ENCODE results near the gene COL8A2. TPM values are rescaled to one million over a fixed set of nuclear protein-coding genes. Genes with fewer than 3 reads are reported as not detected.

COL8A2 gene
- total RNA-seq, 2 experiments from 2014 or later = 0.05 to 0.06 TPM

DNA sequence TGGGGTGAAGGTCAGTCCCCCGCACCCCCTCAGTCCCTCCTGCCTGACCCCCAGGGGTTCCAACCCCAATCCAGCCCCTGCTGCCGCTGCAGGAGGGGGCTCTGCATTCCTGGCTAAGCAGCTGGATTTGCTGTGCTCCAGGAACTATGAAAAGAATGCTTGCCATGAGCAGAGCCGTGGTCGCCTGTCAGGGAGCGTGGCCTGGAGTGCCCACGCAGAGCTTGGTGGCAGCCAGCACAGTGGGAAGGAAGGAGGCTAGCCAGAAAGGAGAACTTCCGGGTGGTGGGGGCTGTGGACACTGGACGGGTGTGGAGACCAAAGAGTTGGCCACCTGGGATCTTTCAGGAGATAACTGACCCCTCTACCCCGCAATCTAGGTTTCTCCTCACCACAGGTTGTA is 5.6 kb downstream of the COL8A2 start:
- intact Hi-C loops (cut with DNase I, micrococcal nuclease) = no loop called here
- POLR2A ChIA-PET = no interaction called here
- H3K4me1 Mint-ChIP-seq (ENCODE audit: low read depth) = peaks cover 15% of the 10 kb centered on the region
- ATAC-seq (ENCODE audit: poor library complexity) = no peak
- H3K27me3 ChIP-seq (ENCODE audit: control insufficient read depth in 1 of 2, insufficient read depth in 2 of 2, low read length in 2 of 2) = peaks cover 10 to 11% of the 10 kb centered on the region in 2 experiments
- H3K36me3 ChIP-seq (ENCODE audit: insufficient read depth, low read length) = no peaks in the 10 kb centered on the region
- no peak for DNase-seq
- H3K4me3 Mint-ChIP-seq = no peak overlapping the region
- no peak overlapping the region for H3K4me3 ChIP-seq (ENCODE audit: low read length)
- TF ChIP-seq, protein P1, sequence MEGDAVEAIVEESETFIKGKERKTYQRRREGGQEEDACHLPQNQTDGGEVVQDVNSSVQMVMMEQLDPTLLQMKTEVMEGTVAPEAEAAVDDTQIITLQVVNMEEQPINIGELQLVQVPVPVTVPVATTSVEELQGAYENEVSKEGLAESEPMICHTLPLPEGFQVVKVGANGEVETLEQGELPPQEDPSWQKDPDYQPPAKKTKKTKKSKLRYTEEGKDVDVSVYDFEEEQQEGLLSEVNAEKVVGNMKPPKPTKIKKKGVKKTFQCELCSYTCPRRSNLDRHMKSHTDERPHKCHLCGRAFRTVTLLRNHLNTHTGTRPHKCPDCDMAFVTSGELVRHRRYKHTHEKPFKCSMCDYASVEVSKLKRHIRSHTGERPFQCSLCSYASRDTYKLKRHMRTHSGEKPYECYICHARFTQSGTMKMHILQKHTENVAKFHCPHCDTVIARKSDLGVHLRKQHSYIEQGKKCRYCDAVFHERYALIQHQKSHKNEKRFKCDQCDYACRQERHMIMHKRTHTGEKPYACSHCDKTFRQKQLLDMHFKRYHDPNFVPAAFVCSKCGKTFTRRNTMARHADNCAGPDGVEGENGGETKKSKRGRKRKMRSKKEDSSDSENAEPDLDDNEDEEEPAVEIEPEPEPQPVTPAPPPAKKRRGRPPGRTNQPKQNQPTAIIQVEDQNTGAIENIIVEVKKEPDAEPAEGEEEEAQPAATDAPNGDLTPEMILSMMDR (IDR thresholded peaks at IDR 0.05) = no peak
- no peaks in the 10 kb centered on the region for H3K36me3 Mint-ChIP-seq (ENCODE audit: low read depth)
- H3K27me3 Mint-ChIP-seq = peaks cover 38% of the 10 kb centered on the region
- H3K9me3 Mint-ChIP-seq = no peaks in the 10 kb centered on the region
- H3K27ac Mint-ChIP-seq = no peak overlapping the region
- H3K9me3 ChIP-seq (ENCODE audit: control insufficient read depth in 1 of 2, insufficient read depth in 1 of 2, low read length in 2 of 2) = no peaks in the 10 kb centered on the region
- CTCF ChIA-PET = interaction anchor here (1.5 kb wide), 1 partner anchor 15 kb away, joined by 3 read pairs; no protein-coding TSS in a partner anchor
- no peak overlapping the region for H3K27ac ChIP-seq (ENCODE audit: low read depth in 1 of 2, low read length in 2 of 2)
- peaks cover 6% of the 10 kb centered on the region for H3K4me1 ChIP-seq (ENCODE audit: insufficient read depth, low read length)

DNA sequence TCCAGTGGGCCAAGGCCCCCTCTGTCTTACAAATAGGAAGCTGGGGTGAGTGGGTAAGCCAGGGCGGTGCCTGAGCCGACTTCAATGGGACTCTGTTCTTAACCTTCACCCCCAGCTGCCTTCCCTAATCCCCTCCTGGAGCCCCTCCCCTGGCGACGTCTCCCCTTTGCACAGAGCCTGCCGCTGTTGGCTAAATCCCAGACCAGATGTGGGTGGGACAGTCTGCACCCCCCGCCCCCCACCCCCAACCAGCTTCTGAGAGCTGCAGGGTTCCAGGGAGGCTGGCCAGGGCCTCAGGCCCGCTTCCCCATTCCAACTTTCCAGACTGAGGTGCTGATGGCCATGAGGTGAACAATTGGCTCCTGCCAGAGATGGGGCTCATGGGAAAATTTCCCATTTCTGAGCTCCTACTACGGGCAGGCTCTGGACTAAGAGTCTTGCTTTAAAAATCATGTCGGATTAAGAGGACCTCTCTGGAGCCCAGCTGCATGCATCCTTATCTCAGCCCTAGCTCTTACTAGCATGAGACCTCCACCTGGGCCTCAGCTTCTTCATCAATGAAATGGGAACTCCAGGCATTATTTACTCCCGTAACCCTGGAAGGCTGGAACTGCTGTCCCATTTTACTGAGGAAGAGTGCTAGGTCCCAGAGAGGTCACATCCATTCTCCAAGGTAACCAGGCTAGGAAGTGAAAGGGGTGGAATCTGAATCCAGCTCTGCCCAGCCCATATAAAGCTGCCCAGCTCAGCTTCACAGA is 6.4 kb downstream of the COL8A2 start:
- TF ChIP-seq, protein P1 (IDR thresholded peaks at IDR 0.05) = no peak
- DNase-seq (no peak), ATAC-seq (ENCODE audit: poor library complexity) (no peak)
- ChIA-PET POLR2A (interaction anchor here (0.8 kb wide), 1 partner anchor 10 kb away, joined by 3 read pairs; no protein-coding TSS in a partner anchor), CTCF (interaction anchor here (0.7 to 1.5 kb wide), 2 partner anchors 16 to 18 kb away, joined by 3 read pairs; no protein-coding TSS in a partner anchor)
- Mint-ChIP-seq H3K36me3 (ENCODE audit: low read depth) (no peaks in the 10 kb centered on the region), H3K27ac (no peak overlapping the region), H3K27me3 (peaks cover 29% of the 10 kb centered on the region), H3K9me3 (no peaks in the 10 kb centered on the region), H3K4me1 (ENCODE audit: low read depth) (peaks cover 9% of the 10 kb centered on the region), H3K4me3 (no peak overlapping the region)
- no peaks in the 10 kb centered on the region for H3K9me3 ChIP-seq (ENCODE audit: control insufficient read depth in 1 of 2, insufficient read depth in 1 of 2, low read length in 2 of 2)
- no peak overlapping the region for H3K27ac ChIP-seq (ENCODE audit: low read depth in 1 of 2, low read length in 2 of 2)
- peaks cover 3% of the 10 kb centered on the region for H3K4me1 ChIP-seq (ENCODE audit: insufficient read depth, low read length)
- H3K4me3 ChIP-seq (ENCODE audit: low read length) = no peak overlapping the region
- peaks cover 2 to 7% of the 10 kb centered on the region in 2 experiments for H3K27me3 ChIP-seq (ENCODE audit: control insufficient read depth in 1 of 2, insufficient read depth in 2 of 2, low read length in 2 of 2)
- intact Hi-C loops (cut with DNase I, micrococcal nuclease) = no loop called here
- no peaks in the 10 kb centered on the region for H3K36me3 ChIP-seq (ENCODE audit: insufficient read depth, low read length)

GRCh38 chr1:36116901-36117300 is 8.1 kb downstream of the COL8A2 start:
- intact Hi-C loops (cut with DNase I, micrococcal nuclease) = no loop called here
- Histone ChIP-seq H3K4me3 (ENCODE audit: low read length) (no peak overlapping the region), H3K9me3 (ENCODE audit: control insufficient read depth in 1 of 2, insufficient read depth in 1 of 2, low read length in 2 of 2) (no peaks in the 10 kb centered on the region), H3K4me1 (ENCODE audit: insufficient read depth, low read length) (no peaks in the 10 kb centered on the region), H3K27ac (ENCODE audit: low read depth in 1 of 2, low read length in 2 of 2) (no peak overlapping the region), H3K27me3 (ENCODE audit: control insufficient read depth in 1 of 2, insufficient read depth in 2 of 2, low read length in 2 of 2) (peaks cover 0 to 2% of the 10 kb centered on the region in 2 experiments), H3K36me3 (ENCODE audit: insufficient read depth, low read length) (no peaks in the 10 kb centered on the region)
- DNase-seq (no peak), ATAC-seq (ENCODE audit: poor library complexity) (no peak)
- no peak overlapping the region for H3K27ac Mint-ChIP-seq
- no peak overlapping the region for H3K4me3 Mint-ChIP-seq
- TF ChIP-seq, protein P1 (IDR thresholded peaks at IDR 0.05) = no peak
- peaks cover 6% of the 10 kb centered on the region for H3K4me1 Mint-ChIP-seq (ENCODE audit: low read depth)
- H3K36me3 Mint-ChIP-seq (ENCODE audit: low read depth) = no peaks in the 10 kb centered on the region
- peaks cover 12% of the 10 kb centered on the region for H3K27me3 Mint-ChIP-seq
- ChIA-PET CTCF (no interaction called here), POLR2A (no interaction called here)
- H3K9me3 Mint-ChIP-seq = no peaks in the 10 kb centered on the region

Data from CD4-positive, alpha-beta T cell (primary cell).